Endodermal cell (in vitro differentiated cells): Measurements from ENCODE around the gene HTR3E. TPM values are rescaled to one million over a fixed set of nuclear protein-coding genes. Genes with fewer than 3 reads are reported as not detected.

Experiments used
- DNase-seq: peaks from one replicate; pipeline ENCODE4 v3.0.0-alpha.2; 2017
- H3K27ac ChIP-seq: 2 replicates; pipeline ENCODE4 v1.5.1; 2013; ENCODE audit warnings: mild to moderate bottlenecking, low read depth, low read length, moderate library complexity
- H3K27me3 ChIP-seq: 2 replicates; pipeline ENCODE4 v1.6.1; 2013; ENCODE audit warnings: mild to moderate bottlenecking, low read length, moderate library complexity; ENCODE audit not compliant: insufficient read depth, control insufficient read depth, poor library complexity, severe bottlenecking
- H3K36me3 ChIP-seq: 2 replicates; pipeline ENCODE4 v1.7.0; 2013; ENCODE audit warnings: mild to moderate bottlenecking, low read length, moderate library complexity; ENCODE audit not compliant: control insufficient read depth, insufficient read depth
- H3K4me1 ChIP-seq: one replicate; pipeline ENCODE4 v1.7.0; 2013; ENCODE audit warnings: low read length; ENCODE audit not compliant: control insufficient read depth, insufficient read depth
- H3K4me3 ChIP-seq: 2 replicates; pipeline ENCODE4 v1.5.1; 2013; ENCODE audit warnings: mild to moderate bottlenecking, low read length, moderate library complexity
- H3K9ac ChIP-seq: 2 replicates; pipeline ENCODE4 v1.6.1; 2013; ENCODE audit warnings: mild to moderate bottlenecking, low read length, moderate library complexity; ENCODE audit not compliant: poor library complexity, severe bottlenecking; ENCODE audit errors: extremely low read depth
- H3K9me3 ChIP-seq: 2 replicates; pipeline ENCODE4 v1.6.1; 2013; ENCODE audit warnings: mild to moderate bottlenecking, low read length, moderate library complexity; ENCODE audit not compliant: control insufficient read depth
- H3K27ac Mint-ChIP-seq: 2 replicates; pipeline ENCODE4 v1.8.0; 2020; ENCODE audit warnings: mixed read lengths
- H3K27me3 Mint-ChIP-seq: 2 replicates; pipeline ENCODE4 v1.8.0; 2021; ENCODE audit warnings: mild to moderate bottlenecking, mixed read lengths; ENCODE audit not compliant: insufficient read depth
- H3K36me3 Mint-ChIP-seq: 2 replicates; pipeline ENCODE4 v1.8.0; 2020; ENCODE audit warnings: low read depth, mixed read lengths
- H3K4me1 Mint-ChIP-seq: 2 replicates; pipeline ENCODE4 v1.8.0; 2020; ENCODE audit warnings: mixed read lengths
- H3K4me3 Mint-ChIP-seq: 2 replicates; pipeline ENCODE4 v1.8.0; 2020; ENCODE audit warnings: mild to moderate bottlenecking, moderate library complexity, mixed read lengths
- H3K9me3 Mint-ChIP-seq: 2 replicates; pipeline ENCODE4 v1.8.0; 2020; ENCODE audit warnings: mild to moderate bottlenecking, mixed read lengths
- CTCF ChIP-seq: fragments of 200-600 bp; sonication (generic); conservative IDR thresholded peaks from 2 replicates; pipeline ENCODE4 v1.5.0; 2021; ENCODE audit warnings: antibody characterized with exemption, mild to moderate bottlenecking
- WGBS, 2 experiments: methylation state at CpG; one replicate each; pipeline versions ENCODE4 v1.1.5 to v1.1.7; 2013; ENCODE audit warnings: missing lambda C conversion rate in 2 of 2, mixed read lengths in 1 of 2; ENCODE audit not compliant: insufficient coverage in 1 of 2, insufficient read length in 1 of 2; 5-methylcytosine and 5-hydroxymethylcytosine counted together
- total RNA-seq, 2 donors: library from RNA; stranded (reverse); fragmentation: NEBNext Ultra II Directional in 1 of 2; extraction: Animal tissue kit (Norgen Biotek cat#: 25700) in 1 of 2; gene quantifications; 2 replicates in 1 of 2; 3 replicates in 1 of 2; pipeline ENCODE4 v1.2.1, GENCODE V29; 2021

The HTR3E gene
- total RNA-seq, 2 donors from 2014 or later: not detected

DNA sequence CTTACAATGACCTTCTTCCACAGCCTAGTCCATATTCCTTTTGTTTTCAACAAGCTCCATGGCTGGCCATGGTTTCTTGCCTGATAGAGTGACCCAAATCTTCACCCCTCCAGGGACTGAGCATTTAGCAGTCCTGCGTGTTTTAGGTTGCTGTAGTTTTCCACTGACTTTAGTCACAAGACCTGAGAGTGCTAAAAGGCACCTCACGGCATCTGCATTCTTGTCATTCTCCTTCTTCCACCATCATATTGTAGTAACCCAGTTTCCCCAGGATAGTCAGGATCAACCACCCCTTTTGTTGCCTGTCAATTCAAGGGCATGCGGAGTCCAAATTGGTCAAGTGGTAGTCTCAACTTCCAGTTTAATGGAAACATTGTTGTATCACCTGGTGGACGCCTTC is 23.2 kb upstream of the HTR3E start:
- Histone ChIP-seq H3K36me3 (no peaks in the 10 kb centered on the region), H3K9me3 (peaks cover 17% of the 10 kb centered on the region), H3K4me1 (no peaks in the 10 kb centered on the region), H3K27ac (no peak overlapping the region), H3K4me3 (no peak overlapping the region), H3K27me3 (no peaks in the 10 kb centered on the region), H3K9ac (no peak overlapping the region)
- no peaks in the 10 kb centered on the region for H3K27me3 Mint-ChIP-seq
- H3K9me3 Mint-ChIP-seq: peaks cover 9% of the 10 kb centered on the region
- no peak overlapping the region for H3K4me3 Mint-ChIP-seq
- WGBS, 2 experiments: 89 to 100% methylated on average over 4 of the region's 4 CpGs
- H3K36me3 Mint-ChIP-seq: peaks cover 2% of the 10 kb centered on the region
- TF ChIP-seq CTCF: no peak
- no peak for DNase-seq
- H3K27ac Mint-ChIP-seq: no peak overlapping the region
- peaks cover 6% of the 10 kb centered on the region for H3K4me1 Mint-ChIP-seq

GRCh38 chr3:184075901-184076300 is 21.0 kb upstream of the HTR3E start:
- peaks cover 6% of the 10 kb centered on the region for H3K4me1 Mint-ChIP-seq
- H3K36me3 Mint-ChIP-seq: peaks cover 2% of the 10 kb centered on the region
- Histone ChIP-seq H3K4me1 (no peaks in the 10 kb centered on the region), H3K9me3 (peaks cover 5% of the 10 kb centered on the region), H3K27ac (no peak overlapping the region), H3K4me3 (no peak overlapping the region), H3K9ac (no peak overlapping the region), H3K36me3 (no peaks in the 10 kb centered on the region), H3K27me3 (no peaks in the 10 kb centered on the region)
- WGBS, 2 experiments: 82 to 96% methylated on average over 1 to 6 of the region's 6 CpGs
- H3K27ac Mint-ChIP-seq: no peak overlapping the region
- peaks cover 4% of the 10 kb centered on the region for H3K9me3 Mint-ChIP-seq
- no peaks in the 10 kb centered on the region for H3K27me3 Mint-ChIP-seq
- no peak overlapping the region for H3K4me3 Mint-ChIP-seq
- no peak for TF ChIP-seq CTCF
- no peak for DNase-seq

GRCh38 chr3:184077881-184078280 is 19.0 kb upstream of the HTR3E start:
- DNase-seq: peak; percentile 72
- Histone ChIP-seq H3K4me1 (no peaks in the 10 kb centered on the region), H3K27me3 (no peaks in the 10 kb centered on the region), H3K9ac (no peak overlapping the region), H3K4me3 (no peak overlapping the region), H3K27ac (no peak overlapping the region), H3K9me3 (no peaks in the 10 kb centered on the region), H3K36me3 (no peaks in the 10 kb centered on the region)
- TF ChIP-seq CTCF: peak; percentile 40
- no peaks in the 10 kb centered on the region for H3K9me3 Mint-ChIP-seq
- H3K4me1 Mint-ChIP-seq: peaks cover 13% of the 10 kb centered on the region
- WGBS, 2 experiments: 76 to 86% methylated on average over 4 to 5 of the region's 5 CpGs
- H3K27me3 Mint-ChIP-seq: no peaks in the 10 kb centered on the region
- no peak overlapping the region for H3K27ac Mint-ChIP-seq
- H3K36me3 Mint-ChIP-seq: no peaks in the 10 kb centered on the region
- no peak overlapping the region for H3K4me3 Mint-ChIP-seq
